ENCODE data around the gene ABLIM2. TPM values are rescaled to one million over a fixed set of nuclear protein-coding genes. Genes with fewer than 3 reads are reported as not detected.

The ABLIM2 gene
- total RNA-seq, 1 donor from 2014 or later, result 34.1 TPM

GRCh38 chr4:8194306-8195242 lies 36.0 kb upstream of the ABLIM2 start:
- no peak for DNase-seq (ENCODE audit: low spot score)

- DNase-seq (ENCODE audit: low spot score), result no peak
Measured at GRCh38 chr4:8192748-8193738, 34.4 kb upstream of the ABLIM2 start.

GRCh38 chr4:8191136-8191747 lies 32.6 kb upstream of the ABLIM2 start:
- DNase-seq (ENCODE audit: low spot score), result no peak

- DNase-seq (ENCODE audit: low spot score), result no peak
Measured at GRCh38 chr4:8189551-8190466, 31.2 kb upstream of the ABLIM2 start.

GRCh38 chr4:8188743-8189550 lies 30.3 kb upstream of the ABLIM2 start:
- DNase-seq (ENCODE audit: low spot score), result no peak

GRCh38 chr4:8188085-8188484 lies 29.5 kb upstream of the ABLIM2 start:
- DNase-seq (ENCODE audit: low spot score), result no peak

GRCh38 chr4:8185930-8186329 lies 27.3 kb upstream of the ABLIM2 start:
- no peak for DNase-seq (ENCODE audit: low spot score)

- DNase-seq (ENCODE audit: low spot score), result no peak
Measured at GRCh38 chr4:8185295-8185694, 26.7 kb upstream of the ABLIM2 start.

GRCh38 chr4:8184061-8184460 lies 25.4 kb upstream of the ABLIM2 start:
- DNase-seq (ENCODE audit: low spot score), result no peak

- DNase-seq (ENCODE audit: low spot score), result peak; percentile 95
Measured at GRCh38 chr4:8182858-8183725, 24.5 kb upstream of the ABLIM2 start.

- no peak for DNase-seq (ENCODE audit: low spot score)
Measured at GRCh38 chr4:8182294-8182693, 23.7 kb upstream of the ABLIM2 start.

GRCh38 chr4:8181844-8182243 lies 23.2 kb upstream of the ABLIM2 start:
- no peak for DNase-seq (ENCODE audit: low spot score)

GRCh38 chr4:8181119-8181518 lies 22.5 kb upstream of the ABLIM2 start:
- DNase-seq (ENCODE audit: low spot score), result no peak

- no peak for DNase-seq (ENCODE audit: low spot score)
Measured at GRCh38 chr4:8180310-8181093, 21.9 kb upstream of the ABLIM2 start.

- DNase-seq (ENCODE audit: low spot score), result no peak
Measured at GRCh38 chr4:8179771-8180170, 21.2 kb upstream of the ABLIM2 start.

GRCh38 chr4:8179074-8179473 lies 20.5 kb upstream of the ABLIM2 start:
- DNase-seq (ENCODE audit: low spot score), result no peak

GRCh38 chr4:8177956-8178355 lies 19.3 kb upstream of the ABLIM2 start:
- no peak for DNase-seq (ENCODE audit: low spot score)

- no peak for DNase-seq (ENCODE audit: low spot score)
Measured at GRCh38 chr4:8177552-8177951, 18.9 kb upstream of the ABLIM2 start.

All from mesenteric fat pad (tissue), 1 donor.